AG04450 (cell line): ENCODE data around the gene C17orf100. TPM values are rescaled to one million over a fixed set of nuclear protein-coding genes. Genes with fewer than 3 reads are reported as not detected.

Experiments
- CTCF ChIA-PET: fragments of 300-600, 350-600 bp; formaldehyde crosslinking; extraction: SDS; loops from one replicate; lab custom pipeline; 2022; ENCODE audit warnings: antibody characterized with exemption, inconsistent platforms; lab: Charles Lee
- POLR2A ChIA-PET: fragments of 350-600 bp; formaldehyde crosslinking; extraction: SDS; loops from one replicate; lab custom pipeline; 2021; ENCODE audit warnings: antibody characterized with exemption, inconsistent platforms; lab: Yijun Ruan, JAX
- DNase-seq: peaks from one replicate; pipeline ENCODE4 v3.0.0-alpha.2; 2011; ENCODE audit warnings: low read depth, low spot score
- H3K27ac ChIP-seq: one replicate; pipeline ENCODE4 v1.5.1; 2012; ENCODE audit warnings: low read depth, low read length, control low read depth
- H3K27me3 ChIP-seq: one replicate; pipeline ENCODE4 v1.6.0; 2012; ENCODE audit warnings: low read length; ENCODE audit not compliant: control insufficient read depth, insufficient read depth
- H3K4me3 ChIP-seq: 2 replicates; pipeline ENCODE4 v1.5.1; 2011; ENCODE audit warnings: mild to moderate bottlenecking, low read depth, low read length, control low read depth
- H3K9me3 ChIP-seq: 2 replicates; pipeline ENCODE4 v1.5.1; 2012; ENCODE audit warnings: low read length; ENCODE audit not compliant: control insufficient read depth, insufficient read depth
- CTCF ChIP-seq: IDR thresholded peaks from 2 replicates; pipeline ENCODE4 v1.5.1; 2011; ENCODE audit warnings: low read depth, low read length, control low read depth, inconsistent platforms
- polyA minus RNA-seq: library from RNA; depleted of rRNA, polyadenylated mRNA; stranded (reverse); fragments of >200 nt; gene quantifications from 2 replicates; pipeline ENCODE4 v1.2.3, GENCODE V29; 2011; rRNA and poly(A)+ RNA removed
- polyA plus RNA-seq: library from polyadenylated mRNA; depleted of rRNA; stranded (reverse); fragments of >200 nt; gene quantifications from 2 replicates; pipeline ENCODE4 v1.2.3, GENCODE V29; 2011; rRNA removed

Gene C17orf100
- polyA plus RNA-seq, result 1.8 and 1.9 TPM in 2 replicates
- 0.87 and 1.0 TPM in 2 replicates for polyA minus RNA-seq

- Histone ChIP-seq H3K27ac (peak within 1 kb of the TSS; percentile 80), H3K9me3 (peaks cover 17% of the 10 kb centered on the region), H3K27me3 (peaks cover 21% of the 10 kb centered on the region), H3K4me3 (peak within 1 kb of the TSS; percentile 79)
- peak; percentile 61 for DNase-seq
- CTCF ChIA-PET, result interaction anchor here (1.1 kb wide), 1 partner anchor 14 kb away, joined by 3 read pairs; no protein-coding TSS in a partner anchor
- POLR2A ChIA-PET, result no interaction called here
- TF ChIP-seq CTCF, result no peak
Measured at GRCh38 chr17:6651354-6651918, at the start of gene C17orf100, which contains the start of gene MED31. Gene C17orf100 (plus strand): TSS chr17:6651762. CDS start chr17:6651914, 152 bp downstream. Gene MED31 (minus strand): TSS chr17:6651605. CDS start chr17:6651528, 77 bp downstream.

GRCh38 chr17:6602141-6602540 is 49.4 kb upstream of the C17orf100 start:
- H3K27ac ChIP-seq, result no peak overlapping the region
- H3K4me3 ChIP-seq, result no peak overlapping the region
- DNase-seq, result no peak
- ChIA-PET POLR2A (interaction anchor here (0.8 kb wide), 1 partner anchor 10 kb away, joined by 4 read pairs; no protein-coding TSS in a partner anchor), CTCF (no interaction called here)
- no peaks in the 10 kb centered on the region for H3K9me3 ChIP-seq
- TF ChIP-seq CTCF, result no peak
- no peaks in the 10 kb centered on the region for H3K27me3 ChIP-seq

GRCh38 chr17:6603744-6604325 is 47.7 kb upstream of the C17orf100 start:
- no peaks in the 10 kb centered on the region for H3K9me3 ChIP-seq
- CTCF ChIA-PET, result no interaction called here
- no peak overlapping the region for H3K4me3 ChIP-seq
- POLR2A ChIA-PET, result no interaction called here
- DNase-seq, result no peak
- no peak overlapping the region for H3K27ac ChIP-seq
- TF ChIP-seq CTCF, result no peak
- no peaks in the 10 kb centered on the region for H3K27me3 ChIP-seq

GRCh38 chr17:6605142-6605541 is 46.4 kb upstream of the C17orf100 start:
- Histone ChIP-seq H3K4me3 (no peak overlapping the region), H3K27me3 (no peaks in the 10 kb centered on the region), H3K27ac (no peak overlapping the region), H3K9me3 (no peaks in the 10 kb centered on the region)
- POLR2A ChIA-PET, result no interaction called here
- DNase-seq, result no peak
- CTCF ChIA-PET, result interaction anchor here (0.5 to 1.4 kb wide), 2 partner anchors 132 to 1016 kb away, joined by 4 to 5 read pairs; no protein-coding TSS in a partner anchor
- no peak for TF ChIP-seq CTCF

- Histone ChIP-seq H3K27ac (no peak overlapping the region), H3K27me3 (no peaks in the 10 kb centered on the region), H3K4me3 (no peak overlapping the region), H3K9me3 (no peaks in the 10 kb centered on the region)
- CTCF ChIA-PET, result interaction anchor here (4.4 kb wide), 1 partner anchor 135 kb away, joined by 14 read pairs; no protein-coding TSS in a partner anchor
- POLR2A ChIA-PET, result no interaction called here
- no peak for TF ChIP-seq CTCF
- DNase-seq, result no peak
Measured at GRCh38 chr17:6608321-6608720, 43.2 kb upstream of the C17orf100 start.
